ENCODE results near the gene ARHGEF26.

GRCh38 chr3:154180836-154181691, 59.9 kb downstream of the ARHGEF26 start:
- TF ChIP-seq EZH2 (IDR thresholded peaks at IDR 0.05; ENCODE audit: borderline replicate concordance, low read depth, low read length, severe bottlenecking) (no peak), CTCF (IDR thresholded peaks at IDR 0.05; ENCODE audit: borderline replicate concordance, extremely low read depth, low read length, poor library complexity, severe bottlenecking) (no peak)

Data from DND-41 (cell line).